NB4 (cell line): ENCODE results near the gene ASCC1.
"Not testable (repeated sequence)": the region's sequence is repeated elsewhere in the genome, so short reads cannot be mapped to it uniquely, and the experiment has no call there.

Experiments
- DNase-seq: peaks from one replicate; pipeline ENCODE4 v3.0.0; 2010; ENCODE audit warnings: low read depth
- H3K4me3 ChIP-seq: one replicate; pipeline ENCODE4 v1.5.1; 2011; ENCODE audit warnings: mild to moderate bottlenecking, low read depth, low read length, moderate library complexity
- MAX ChIP-seq: IDR thresholded peaks from 2 replicates; pipeline ENCODE4 v1.6.1; 2011; ENCODE audit warnings: low read depth, low read length
- MYC ChIP-seq: IDR thresholded peaks from 2 replicates; pipeline ENCODE4 v1.6.1; 2011; ENCODE audit warnings: low read depth, low read length
- POLR2A ChIP-seq: IDR thresholded peaks from 2 replicates; pipeline ENCODE4 v1.6.1; 2011; ENCODE audit warnings: mild to moderate bottlenecking; ENCODE audit not compliant: insufficient read length; ENCODE audit errors: extremely low read depth
- TF ChIP-seq, protein P1 (sequence below): IDR thresholded peaks from one replicate; pipeline ENCODE4 v1.5.1; 2012; ENCODE audit warnings: low read depth, low read length

The ASCC1 gene

DNA sequence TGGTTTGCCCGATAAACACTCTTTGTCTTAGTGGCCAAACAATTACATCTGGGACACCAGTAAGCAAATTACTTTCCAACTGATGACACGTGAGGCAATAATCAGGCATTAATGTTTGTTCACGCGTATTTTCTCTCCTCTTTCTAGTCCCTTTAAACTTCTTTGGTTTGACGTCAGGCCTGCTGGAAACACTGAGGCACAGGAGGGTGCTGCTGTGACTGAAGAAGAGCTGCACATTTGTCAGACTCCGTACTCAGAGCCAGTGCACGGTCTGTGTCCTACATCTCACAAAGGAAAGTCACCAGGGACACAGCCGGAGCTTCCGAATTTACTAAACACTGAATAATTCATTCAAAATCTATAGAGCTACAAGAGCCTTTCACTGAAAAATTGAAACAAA lies 57.9 kb downstream of the ASCC1 start:
- TF ChIP-seq MAX (no peak), MYC (no peak), POLR2A (no peak)
- TF ChIP-seq, protein P1, sequence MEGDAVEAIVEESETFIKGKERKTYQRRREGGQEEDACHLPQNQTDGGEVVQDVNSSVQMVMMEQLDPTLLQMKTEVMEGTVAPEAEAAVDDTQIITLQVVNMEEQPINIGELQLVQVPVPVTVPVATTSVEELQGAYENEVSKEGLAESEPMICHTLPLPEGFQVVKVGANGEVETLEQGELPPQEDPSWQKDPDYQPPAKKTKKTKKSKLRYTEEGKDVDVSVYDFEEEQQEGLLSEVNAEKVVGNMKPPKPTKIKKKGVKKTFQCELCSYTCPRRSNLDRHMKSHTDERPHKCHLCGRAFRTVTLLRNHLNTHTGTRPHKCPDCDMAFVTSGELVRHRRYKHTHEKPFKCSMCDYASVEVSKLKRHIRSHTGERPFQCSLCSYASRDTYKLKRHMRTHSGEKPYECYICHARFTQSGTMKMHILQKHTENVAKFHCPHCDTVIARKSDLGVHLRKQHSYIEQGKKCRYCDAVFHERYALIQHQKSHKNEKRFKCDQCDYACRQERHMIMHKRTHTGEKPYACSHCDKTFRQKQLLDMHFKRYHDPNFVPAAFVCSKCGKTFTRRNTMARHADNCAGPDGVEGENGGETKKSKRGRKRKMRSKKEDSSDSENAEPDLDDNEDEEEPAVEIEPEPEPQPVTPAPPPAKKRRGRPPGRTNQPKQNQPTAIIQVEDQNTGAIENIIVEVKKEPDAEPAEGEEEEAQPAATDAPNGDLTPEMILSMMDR: no peak
- DNase-seq: no peak
- no peak overlapping the region for H3K4me3 ChIP-seq

- TF ChIP-seq POLR2A (no peak), MYC (no peak), MAX (no peak)
- TF ChIP-seq, protein P1: no peak
- H3K4me3 ChIP-seq: no peak overlapping the region
- DNase-seq: no peak
Observed at GRCh38 chr10:72156223-72156622, 59.9 kb downstream of the ASCC1 start.

DNA sequence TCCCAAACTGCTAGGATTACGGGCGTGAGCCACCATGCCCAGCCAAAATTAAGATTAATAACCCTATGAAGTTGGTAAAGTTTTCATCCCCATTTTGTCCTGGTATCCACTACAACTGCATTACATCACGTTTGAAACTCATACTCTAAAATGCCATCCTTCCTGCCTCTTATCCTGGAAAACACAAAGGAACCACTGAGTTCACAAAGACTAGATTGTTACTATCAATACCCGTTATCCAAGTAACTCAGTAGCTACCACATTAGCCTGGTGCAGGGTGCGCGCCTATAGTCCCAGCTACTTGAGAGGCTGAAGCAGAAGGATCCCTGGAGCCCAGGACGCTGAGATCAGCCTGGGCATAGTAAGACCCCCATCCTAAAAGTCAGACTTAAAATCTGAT lies 63.8 kb downstream of the ASCC1 start:
- DNase-seq: no peak
- no peak overlapping the region for H3K4me3 ChIP-seq
- TF ChIP-seq, protein P1: no peak
- TF ChIP-seq MAX: no peak
- TF ChIP-seq MYC: no peak
- TF ChIP-seq POLR2A: no peak

DNA sequence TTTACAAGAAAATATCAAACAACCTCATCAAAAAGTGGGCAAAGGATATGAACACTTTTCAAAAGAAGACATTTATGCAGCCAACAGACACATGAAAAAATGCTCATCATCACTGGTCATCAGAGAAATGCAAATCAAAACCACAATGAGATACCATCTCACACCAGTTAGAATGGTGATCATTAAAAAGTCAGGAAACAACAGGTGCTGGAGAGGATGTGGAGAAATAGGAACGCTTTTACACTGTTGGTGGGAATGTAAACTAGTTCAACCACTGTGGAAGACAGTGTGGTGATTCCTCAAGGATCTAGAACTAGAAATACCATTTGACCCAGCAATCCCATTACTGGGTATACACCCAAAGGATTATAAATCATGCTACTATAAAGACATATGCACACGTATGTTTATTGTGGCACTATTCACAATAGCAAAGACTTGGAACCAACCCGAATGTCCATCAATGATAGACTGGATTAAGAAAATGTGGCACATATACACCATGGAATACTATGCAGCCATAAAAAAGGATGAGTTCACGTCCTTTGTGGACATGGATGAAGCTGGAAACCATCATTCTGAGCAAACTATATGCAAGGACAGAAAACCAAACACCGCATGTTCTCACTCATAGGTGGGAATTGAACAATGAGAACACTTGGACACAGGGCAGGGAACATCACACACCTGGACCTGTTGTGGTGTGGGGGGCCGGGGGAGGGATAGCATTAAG lies 65.2 kb downstream of the ASCC1 start:
- not testable (repeated sequence) for H3K4me3 ChIP-seq, DNase-seq

DNA sequence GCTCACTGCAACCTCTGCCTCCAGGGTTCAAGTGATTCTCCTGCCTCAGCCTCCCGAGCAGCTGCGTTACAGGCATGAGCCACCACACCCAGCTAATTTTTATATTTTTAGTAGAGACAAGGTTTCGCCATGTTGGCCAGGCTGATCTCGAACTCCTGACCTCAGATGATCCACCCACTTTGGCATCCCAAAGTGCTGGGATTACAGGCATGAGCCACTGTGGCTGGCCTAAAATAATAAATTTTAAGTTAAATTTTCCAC lies 68.8 kb downstream of the ASCC1 start:
- not testable (repeated sequence) for DNase-seq, H3K4me3 ChIP-seq

DNA sequence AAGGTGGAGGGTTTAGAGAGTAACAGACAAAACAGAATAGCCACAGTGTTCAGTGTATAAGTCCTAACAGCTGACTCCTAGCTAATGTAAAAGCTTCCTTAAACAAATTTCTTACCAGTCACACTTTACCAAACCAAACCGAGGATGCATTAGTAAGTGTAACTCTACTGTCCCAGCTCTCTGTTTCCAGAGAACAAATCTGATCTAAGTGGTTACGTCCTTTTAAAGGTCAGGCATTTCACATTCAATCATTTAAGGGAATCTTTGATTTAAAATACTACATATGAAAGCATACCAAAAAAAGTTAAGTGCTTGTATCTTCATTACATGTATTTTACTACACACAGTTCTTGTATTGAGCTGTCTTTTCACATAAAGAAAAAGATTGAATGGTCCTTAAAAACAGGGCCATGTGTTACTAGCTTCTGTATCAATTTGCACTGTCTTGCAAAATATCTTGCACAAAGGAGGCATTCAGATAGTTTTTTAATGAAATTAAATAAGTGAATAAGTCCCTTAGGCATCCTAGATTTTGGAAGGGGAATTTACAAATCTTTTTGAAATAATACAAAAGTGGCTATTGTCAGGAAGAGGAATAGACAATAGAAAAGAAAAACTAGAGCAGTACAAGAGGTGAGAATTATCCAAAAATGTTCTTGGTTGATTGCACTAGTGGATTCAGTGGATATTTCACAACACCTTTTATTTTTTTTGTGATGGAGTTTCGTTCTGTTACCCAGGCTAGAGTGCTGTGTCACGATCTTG lies 69.3 kb downstream of the ASCC1 start:
- DNase-seq: no peak
- no peak for TF ChIP-seq MYC
- TF ChIP-seq MAX: no peak
- TF ChIP-seq, protein P1: no peak
- no peak for TF ChIP-seq POLR2A
- no peak overlapping the region for H3K4me3 ChIP-seq

DNA sequence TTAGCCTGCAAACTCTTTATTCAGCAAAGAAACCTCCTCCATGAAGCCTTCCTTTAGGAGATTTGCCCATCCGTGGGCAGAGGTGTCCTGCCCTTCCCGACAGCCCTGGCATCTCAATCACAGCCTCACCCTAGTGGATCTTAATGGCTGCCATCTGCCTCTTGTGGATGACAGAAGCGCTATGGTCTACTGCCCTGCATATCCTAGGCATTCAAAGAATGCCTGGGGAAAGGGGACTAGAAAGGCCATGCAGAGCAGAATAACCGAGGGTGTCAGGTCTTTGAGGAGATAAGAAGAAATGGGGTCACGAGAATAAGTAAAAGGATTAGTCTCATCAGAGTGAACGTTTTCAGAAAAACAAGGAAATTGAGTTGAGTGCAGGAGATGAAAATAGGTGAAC lies 70.0 kb downstream of the ASCC1 start:
- DNase-seq: no peak
- H3K4me3 ChIP-seq: no peak overlapping the region
- TF ChIP-seq MAX (no peak), MYC (no peak), POLR2A (no peak)
- TF ChIP-seq, protein P1: no peak
